HepG2 (cell line): ENCODE data around the gene TMEM214. TPM values are rescaled to one million over a fixed set of nuclear protein-coding genes. Genes with fewer than 3 reads are reported as not detected.
A peak's percentile ranks its signal among the peaks of the same experiment; 100 is the strongest.

Experiments used
- ADNP ChIP-seq: sonication (generic); formaldehyde crosslinking; IDR thresholded peaks from 2 replicates; pipeline ENCODE4 v1.4.0; 2020; ENCODE audit warnings: missing genetic modification reagents
- ATF1 ChIP-seq: IDR thresholded peaks from 2 replicates; pipeline ENCODE4 v1.6.1; 2016; ENCODE audit warnings: mild to moderate bottlenecking, control low read depth
- ELF1 ChIP-seq: sonication (generic); formaldehyde crosslinking; IDR thresholded peaks from 2 replicates; pipeline ENCODE4 v1.4.0; 2020; ENCODE audit warnings: missing genetic modification reagents
- MATR3 ChIP-seq: sonication (generic); formaldehyde crosslinking; IDR thresholded peaks from 2 replicates; pipeline ENCODE4 v1.4.0; 2020; ENCODE audit warnings: missing genetic modification reagents
- MYNN ChIP-seq: sonication (generic); formaldehyde crosslinking; IDR thresholded peaks from 2 replicates; pipeline ENCODE4 v1.4.0; 2020; ENCODE audit warnings: mild to moderate bottlenecking, low read depth, missing genetic modification reagents
- NR2F1 ChIP-seq, 2 experiments: fragments of 450-650 bp in 1 of 2; formaldehyde crosslinking in 1 of 2; IDR thresholded peaks; 2 replicates each; pipeline versions ENCODE4 v1.5.0 to v1.6.1; 2016 to 2020; ENCODE audit warnings: mild to moderate bottlenecking in 1 of 2, missing compliant biosample characterization in 1 of 2, missing genetic modification reagents in 1 of 2, moderate library complexity in 1 of 2
- NR2F6 ChIP-seq, 2 experiments: IDR thresholded peaks; 2 replicates each; pipeline ENCODE4 v1.6.1; 2016; ENCODE audit warnings: antibody characterized with exemption in 1 of 2, mild to moderate bottlenecking in 1 of 2
- PCBP2 ChIP-seq: fragments of 200-400 bp; formaldehyde crosslinking; optimal IDR thresholded peaks from 2 replicates; pipeline ENCODE3; 2018; ENCODE audit warnings: low read length, low read depth; ENCODE audit not compliant: poor library complexity, severe bottlenecking
- ZNF546 ChIP-seq: sonication (generic); formaldehyde crosslinking; conservative IDR thresholded peaks from 2 replicates; pipeline ENCODE4 v1.8.1; 2023; ENCODE audit warnings: mild to moderate bottlenecking, missing genetic modification reagents
- ZNF569 ChIP-seq: sonication (generic); formaldehyde crosslinking; IDR thresholded peaks from 2 replicates; pipeline ENCODE4 v1.5.0; 2020; ENCODE audit warnings: mild to moderate bottlenecking, missing genetic modification reagents, moderate library complexity, borderline replicate concordance
- ZNF773 ChIP-seq: sonication (generic); formaldehyde crosslinking; IDR thresholded peaks from 2 replicates; pipeline ENCODE4 v1.4.0; 2020; ENCODE audit warnings: missing genetic modification reagents, borderline replicate concordance
- ZNF816 ChIP-seq: sonication (generic); formaldehyde crosslinking; IDR thresholded peaks from 2 replicates; pipeline ENCODE4 v1.8.0; 2022; ENCODE audit warnings: missing genetic modification reagents, mild to moderate bottlenecking, borderline replicate concordance
- ZSCAN20 ChIP-seq: sonication (generic); formaldehyde crosslinking; IDR thresholded peaks from 2 replicates; pipeline ENCODE4 v1.4.0; 2020; ENCODE audit warnings: missing genetic modification reagents, mild to moderate bottlenecking, borderline replicate concordance
- polyA plus RNA-seq, 8 experiments: library from polyadenylated mRNA; depleted of rRNA in 3 of 8; stranded (reverse) in 7 of 8; unstranded in 1 of 8; fragments of >200 nt; fragmentation: Illumina TruSeq in 4 of 8; extraction: Trizol in 4 of 8; gene quantifications; 2 replicates each; pipeline versions ENCODE4 v1.2.1 to v1.2.3, GENCODE V29; 2011 to 2016; ENCODE audit warnings: low read depth in 4 of 8, missing spikeins in 1 of 8, mixed read lengths in 1 of 8; ENCODE audit not compliant: insufficient read depth in 1 of 8
- total RNA-seq, 5 experiments: library from RNA; depleted of rRNA; stranded (reverse); fragments of >200 nt; fragmentation: Illumina TruSeq; extraction: Trizol; gene quantifications; 2 replicates each; pipeline ENCODE4 v1.2.3, GENCODE V29; 2016; ENCODE audit warnings: low read depth in 1 of 5
- TF ChIP-seq, protein P1 (sequence below): sonication (generic); formaldehyde crosslinking; IDR thresholded peaks from 2 replicates; pipeline ENCODE4 v1.4.0; 2020; ENCODE audit warnings: missing genetic modification reagents, mild to moderate bottlenecking, borderline replicate concordance
- TF ChIP-seq, protein P2 (sequence below): sonication (generic); formaldehyde crosslinking; IDR thresholded peaks from 2 replicates; pipeline ENCODE4 v1.4.0; 2020; ENCODE audit warnings: missing genetic modification reagents, borderline replicate concordance
- TF ChIP-seq, protein P3 (sequence below): sonication (generic); formaldehyde crosslinking; IDR thresholded peaks from 2 replicates; pipeline ENCODE4 v1.4.0; 2020; ENCODE audit warnings: missing genetic modification reagents
- TF ChIP-seq, protein P4 (sequence below): fragments of 450-650 bp; IDR thresholded peaks from 2 replicates; pipeline ENCODE4 v1.6.1; 2017
- TF ChIP-seq, protein P5 (sequence below): sonication (generic); formaldehyde crosslinking; IDR thresholded peaks from 2 replicates; pipeline ENCODE4 v1.4.0; 2020; ENCODE audit warnings: missing genetic modification reagents, mild to moderate bottlenecking, borderline replicate concordance

TMEM214 gene
- total and polyA plus RNA-seq, 2 of the 13 experiments (the other 11 are each of a cell fraction or from before 2014, with no cell fraction given) = 58.3 to 132 TPM

DNA sequence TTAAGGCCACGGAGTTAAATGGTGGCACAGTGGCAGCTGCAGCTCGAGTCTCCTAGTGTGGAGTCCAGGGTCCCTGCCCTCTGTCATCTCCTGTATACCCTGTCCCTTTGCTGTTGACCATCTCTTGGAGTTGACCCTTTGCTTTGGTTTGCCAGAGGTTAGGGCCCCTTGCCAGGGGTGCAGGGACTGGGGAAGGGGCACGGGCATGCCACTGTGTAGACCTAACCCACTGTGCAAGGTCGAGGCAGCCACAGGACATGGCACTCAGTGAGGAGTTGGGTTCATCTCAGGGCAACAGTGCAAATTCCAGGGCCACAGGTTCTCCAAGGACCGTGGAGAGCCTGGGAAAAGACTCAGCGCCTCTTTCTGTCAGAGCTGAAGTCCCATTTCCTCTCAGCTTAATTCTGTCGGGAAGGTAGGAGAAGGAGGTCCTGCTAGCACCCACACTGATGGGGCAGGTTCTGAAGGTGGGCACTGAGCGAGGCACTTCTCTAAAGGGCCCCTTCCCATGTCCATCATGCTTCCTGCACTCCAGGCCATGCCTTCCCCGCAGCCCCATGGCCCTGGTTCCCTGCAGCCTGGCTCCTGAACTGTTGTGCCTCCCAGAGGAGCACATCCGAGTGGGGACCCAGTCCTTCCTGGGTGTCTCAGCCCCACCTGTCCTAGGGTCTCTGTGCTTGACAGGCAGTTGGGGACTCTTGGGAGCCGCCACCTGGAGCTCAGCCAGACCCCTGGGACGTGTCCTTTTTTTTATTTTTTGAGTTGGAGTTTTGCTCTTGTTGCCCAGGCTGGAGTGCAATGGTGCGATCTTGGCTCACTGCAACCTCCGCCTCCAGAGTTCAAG is 56.6 kb downstream of the TMEM214 start (continued):
- TF ChIP-seq, protein P1, sequence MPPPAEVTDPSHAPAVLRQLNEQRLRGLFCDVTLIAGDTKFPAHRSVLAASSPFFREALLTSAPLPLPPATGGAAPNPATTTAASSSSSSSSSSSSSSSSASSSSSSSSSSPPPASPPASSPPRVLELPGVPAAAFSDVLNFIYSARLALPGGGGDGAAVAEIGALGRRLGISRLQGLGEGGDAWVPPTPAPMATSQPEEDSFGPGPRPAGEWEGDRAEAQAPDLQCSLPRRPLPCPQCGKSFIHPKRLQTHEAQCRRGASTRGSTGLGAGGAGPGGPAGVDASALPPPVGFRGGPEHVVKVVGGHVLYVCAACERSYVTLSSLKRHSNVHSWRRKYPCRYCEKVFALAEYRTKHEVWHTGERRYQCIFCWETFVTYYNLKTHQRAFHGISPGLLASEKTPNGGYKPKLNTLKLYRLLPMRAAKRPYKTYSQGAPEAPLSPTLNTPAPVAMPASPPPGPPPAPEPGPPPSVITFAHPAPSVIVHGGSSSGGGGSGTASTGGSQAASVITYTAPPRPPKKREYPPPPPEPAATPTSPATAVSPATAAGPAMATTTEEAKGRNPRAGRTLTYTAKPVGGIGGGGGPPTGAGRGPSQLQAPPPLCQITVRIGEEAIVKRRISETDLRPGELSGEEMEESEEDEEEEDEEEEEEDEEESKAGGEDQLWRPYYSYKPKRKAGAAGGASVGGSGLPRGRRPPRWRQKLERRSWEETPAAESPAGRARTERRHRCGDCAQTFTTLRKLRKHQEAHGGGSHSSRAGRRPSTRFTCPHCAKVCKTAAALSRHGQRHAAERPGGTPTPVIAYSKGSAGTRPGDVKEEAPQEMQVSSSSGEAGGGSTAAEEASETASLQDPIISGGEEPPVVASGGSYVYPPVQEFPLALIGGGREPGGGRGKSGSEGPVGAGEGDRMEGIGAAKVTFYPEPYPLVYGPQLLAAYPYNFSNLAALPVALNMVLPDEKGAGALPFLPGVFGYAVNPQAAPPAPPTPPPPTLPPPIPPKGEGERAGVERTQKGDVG (CRISPR knock-in tag) = 0 out of 2 replicates have a peak, but pooled peaks have one; percentile 14
- TF ChIP-seq MATR3 (CRISPR knock-in tag) (no peak), ZSCAN20 (CRISPR knock-in tag) (no peak), ATF1 (CRISPR knock-in tag) (no peak), ELF1 (no peak), NR2F1 (CRISPR knock-in tag; IDR thresholded peaks at IDR 0.05) (no peak), ZNF546 (CRISPR knock-in tag) (no peak), NR2F6 (IDR thresholded peaks at IDR 0.05) (no peak), NR2F6 (CRISPR knock-in tag; IDR thresholded peaks at IDR 0.05) (no peak), ADNP (CRISPR knock-in tag) (no peak), ZNF569 (CRISPR knock-in tag) (no peak), ZNF816 (CRISPR knock-in tag) (0 out of 2 replicates have a peak, but pooled peaks have one; percentile 62), PCBP2 (no peak), MYNN (CRISPR knock-in tag) (no peak), ZNF773 (CRISPR knock-in tag) (no peak)
- TF ChIP-seq, protein P2, sequence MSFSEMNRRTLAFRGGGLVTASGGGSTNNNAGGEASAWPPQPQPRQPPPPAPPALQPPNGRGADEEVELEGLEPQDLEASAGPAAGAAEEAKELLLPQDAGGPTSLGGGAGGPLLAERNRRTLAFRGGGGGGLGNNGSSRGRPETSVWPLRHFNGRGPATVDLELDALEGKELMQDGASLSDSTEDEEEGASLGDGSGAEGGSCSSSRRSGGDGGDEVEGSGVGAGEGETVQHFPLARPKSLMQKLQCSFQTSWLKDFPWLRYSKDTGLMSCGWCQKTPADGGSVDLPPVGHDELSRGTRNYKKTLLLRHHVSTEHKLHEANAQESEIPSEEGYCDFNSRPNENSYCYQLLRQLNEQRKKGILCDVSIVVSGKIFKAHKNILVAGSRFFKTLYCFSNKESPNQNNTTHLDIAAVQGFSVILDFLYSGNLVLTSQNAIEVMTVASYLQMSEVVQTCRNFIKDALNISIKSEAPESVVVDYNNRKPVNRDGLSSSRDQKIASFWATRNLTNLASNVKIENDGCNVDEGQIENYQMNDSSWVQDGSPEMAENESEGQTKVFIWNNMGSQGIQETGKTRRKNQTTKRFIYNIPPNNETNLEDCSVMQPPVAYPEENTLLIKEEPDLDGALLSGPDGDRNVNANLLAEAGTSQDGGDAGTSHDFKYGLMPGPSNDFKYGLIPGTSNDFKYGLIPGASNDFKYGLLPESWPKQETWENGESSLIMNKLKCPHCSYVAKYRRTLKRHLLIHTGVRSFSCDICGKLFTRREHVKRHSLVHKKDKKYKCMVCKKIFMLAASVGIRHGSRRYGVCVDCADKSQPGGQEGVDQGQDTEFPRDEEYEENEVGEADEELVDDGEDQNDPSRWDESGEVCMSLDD (CRISPR knock-in tag) = no peak
- TF ChIP-seq, protein P3, sequence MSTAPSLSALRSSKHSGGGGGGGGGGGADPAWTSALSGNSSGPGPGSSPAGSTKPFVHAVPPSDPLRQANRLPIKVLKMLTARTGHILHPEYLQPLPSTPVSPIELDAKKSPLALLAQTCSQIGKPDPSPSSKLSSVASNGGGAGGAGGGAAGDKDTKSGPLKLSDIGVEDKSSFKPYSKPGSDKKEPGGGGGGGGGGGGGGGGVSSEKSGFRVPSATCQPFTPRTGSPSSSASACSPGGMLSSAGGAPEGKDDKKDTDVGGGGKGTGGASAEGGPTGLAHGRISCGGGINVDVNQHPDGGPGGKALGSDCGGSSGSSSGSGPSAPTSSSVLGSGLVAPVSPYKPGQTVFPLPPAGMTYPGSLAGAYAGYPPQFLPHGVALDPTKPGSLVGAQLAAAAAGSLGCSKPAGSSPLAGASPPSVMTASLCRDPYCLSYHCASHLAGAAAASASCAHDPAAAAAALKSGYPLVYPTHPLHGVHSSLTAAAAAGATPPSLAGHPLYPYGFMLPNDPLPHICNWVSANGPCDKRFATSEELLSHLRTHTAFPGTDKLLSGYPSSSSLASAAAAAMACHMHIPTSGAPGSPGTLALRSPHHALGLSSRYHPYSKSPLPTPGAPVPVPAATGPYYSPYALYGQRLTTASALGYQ (CRISPR knock-in tag) = no peak
- TF ChIP-seq, protein P4, sequence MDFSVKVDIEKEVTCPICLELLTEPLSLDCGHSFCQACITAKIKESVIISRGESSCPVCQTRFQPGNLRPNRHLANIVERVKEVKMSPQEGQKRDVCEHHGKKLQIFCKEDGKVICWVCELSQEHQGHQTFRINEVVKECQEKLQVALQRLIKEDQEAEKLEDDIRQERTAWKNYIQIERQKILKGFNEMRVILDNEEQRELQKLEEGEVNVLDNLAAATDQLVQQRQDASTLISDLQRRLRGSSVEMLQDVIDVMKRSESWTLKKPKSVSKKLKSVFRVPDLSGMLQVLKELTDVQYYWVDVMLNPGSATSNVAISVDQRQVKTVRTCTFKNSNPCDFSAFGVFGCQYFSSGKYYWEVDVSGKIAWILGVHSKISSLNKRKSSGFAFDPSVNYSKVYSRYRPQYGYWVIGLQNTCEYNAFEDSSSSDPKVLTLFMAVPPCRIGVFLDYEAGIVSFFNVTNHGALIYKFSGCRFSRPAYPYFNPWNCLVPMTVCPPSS = no peak
- TF ChIP-seq, protein P5, sequence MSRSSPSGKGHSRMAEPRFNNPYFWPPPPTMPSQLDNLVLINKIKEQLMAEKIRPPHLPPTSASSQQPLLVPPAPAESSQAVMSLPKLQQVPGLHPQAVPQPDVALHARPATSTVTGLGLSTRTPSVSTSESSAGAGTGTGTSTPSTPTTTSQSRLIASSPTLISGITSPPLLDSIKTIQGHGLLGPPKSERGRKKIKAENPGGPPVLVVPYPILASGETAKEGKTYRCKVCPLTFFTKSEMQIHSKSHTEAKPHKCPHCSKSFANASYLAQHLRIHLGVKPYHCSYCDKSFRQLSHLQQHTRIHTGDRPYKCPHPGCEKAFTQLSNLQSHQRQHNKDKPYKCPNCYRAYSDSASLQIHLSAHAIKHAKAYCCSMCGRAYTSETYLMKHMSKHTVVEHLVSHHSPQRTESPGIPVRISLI (CRISPR knock-in tag) = no peak
